Glutamatergic neuron (in vitro differentiated cells): ENCODE data around the gene FCF1. TPM values are rescaled to one million over a fixed set of nuclear protein-coding genes. Genes with fewer than 3 reads are reported as not detected.

Experiments used
- DNase-seq: peaks from one replicate; pipeline ENCODE4 v3.0.0; 2022
- H3K27ac Mint-ChIP-seq: one replicate; pipeline ENCODE4 v1.8.0; 2020; ENCODE audit warnings: mild to moderate bottlenecking, mixed read lengths, inconsistent platforms; ENCODE audit not compliant: unreplicated experiment
- H3K27me3 Mint-ChIP-seq: one replicate; pipeline ENCODE4 v1.8.0; 2020; ENCODE audit warnings: mild to moderate bottlenecking, moderate library complexity, mixed read lengths, inconsistent platforms; ENCODE audit not compliant: unreplicated experiment
- H3K36me3 Mint-ChIP-seq: one replicate; pipeline ENCODE4 v1.8.0; 2020; ENCODE audit warnings: mild to moderate bottlenecking, mixed read lengths, inconsistent platforms; ENCODE audit not compliant: unreplicated experiment
- H3K4me1 Mint-ChIP-seq: one replicate; pipeline ENCODE4 v1.8.0; 2020; ENCODE audit warnings: mild to moderate bottlenecking, low read depth, mixed read lengths, inconsistent platforms; ENCODE audit not compliant: unreplicated experiment
- H3K4me3 Mint-ChIP-seq: one replicate; pipeline ENCODE4 v1.8.0; 2020; ENCODE audit warnings: mild to moderate bottlenecking, mixed read lengths, inconsistent platforms; ENCODE audit not compliant: unreplicated experiment
- H3K9me3 Mint-ChIP-seq: one replicate; pipeline ENCODE4 v1.8.0; 2020; ENCODE audit warnings: mild to moderate bottlenecking, moderate library complexity, mixed read lengths, inconsistent platforms; ENCODE audit not compliant: unreplicated experiment
- CTCF ChIP-seq: fragments of 200-600 bp; sonication (generic); IDR thresholded peaks from one replicate; pipeline ENCODE4 v1.5.0; 2021; ENCODE audit not compliant: partially characterized antibody, unreplicated experiment
- total RNA-seq: library from RNA; stranded (reverse); fragmentation: NEBNext Ultra II Directional; extraction: Animal tissue kit (Norgen Biotek cat#: 25700); gene quantifications from one replicate; pipeline ENCODE4 v1.2.1, GENCODE V29; 2021; ENCODE audit not compliant: unreplicated experiment

Gene FCF1
- total RNA-seq, 1 donor from 2014 or later, result 39.9 TPM

DNA sequence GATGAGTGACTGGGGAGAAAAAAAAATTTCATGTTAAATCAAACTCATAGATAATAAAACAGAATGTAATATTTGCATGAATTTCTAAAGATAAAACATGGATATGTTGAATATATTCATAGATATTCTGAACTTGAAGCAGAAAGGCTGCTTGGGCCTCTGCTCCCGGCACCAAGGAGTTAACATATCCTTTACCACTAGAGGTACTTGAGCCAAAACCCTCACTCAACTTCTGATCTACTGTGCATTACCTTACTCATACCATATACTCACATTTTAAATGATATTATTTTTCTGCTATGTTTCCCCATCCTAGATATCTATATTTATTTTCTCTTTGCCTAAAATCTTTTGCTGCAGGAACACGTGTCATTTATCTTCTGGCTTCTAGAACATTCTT lies 15.0 kb upstream of the FCF1 start:
- DNase-seq, result no peak
- no peak overlapping the region for H3K27ac Mint-ChIP-seq

DNA sequence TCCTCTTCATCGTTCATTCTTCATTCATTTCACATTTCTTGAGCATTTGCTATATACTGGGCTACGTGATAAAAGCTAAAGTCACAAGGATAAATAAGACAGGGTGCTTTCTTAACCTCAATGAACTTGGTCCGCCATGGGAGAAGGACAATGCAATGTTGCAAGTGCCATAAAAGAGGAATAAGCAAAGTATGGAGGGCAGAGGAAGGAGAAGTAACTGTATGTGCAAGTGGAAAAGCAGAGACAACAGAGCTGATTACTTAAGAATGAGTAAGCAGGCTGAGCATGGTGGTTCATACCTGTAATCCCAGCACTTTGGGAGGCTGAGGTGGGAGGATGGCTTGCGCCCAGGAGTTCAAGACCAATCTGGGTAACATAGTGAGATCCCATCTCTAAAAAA lies 14.5 kb upstream of the FCF1 start:
- H3K36me3 Mint-ChIP-seq, result peaks cover 16% of the 10 kb centered on the region
- DNase-seq, result no peak
- no peaks in the 10 kb centered on the region for H3K27me3 Mint-ChIP-seq
- H3K9me3 Mint-ChIP-seq, result peaks cover 7% of the 10 kb centered on the region
- H3K4me1 Mint-ChIP-seq, result no peaks in the 10 kb centered on the region
- no peak for TF ChIP-seq CTCF
- no peak overlapping the region for H3K4me3 Mint-ChIP-seq
- H3K27ac Mint-ChIP-seq, result no peak overlapping the region

More for the DNA sequence above, 15.0 kb upstream of the FCF1 start:
- no peak for TF ChIP-seq CTCF
- Mint-ChIP-seq H3K27me3 (no peaks in the 10 kb centered on the region), H3K9me3 (peaks cover 6% of the 10 kb centered on the region), H3K36me3 (peaks cover 14% of the 10 kb centered on the region), H3K4me3 (no peak overlapping the region), H3K4me1 (no peaks in the 10 kb centered on the region)

GRCh38 chr14:74702293-74702692 lies 10.7 kb upstream of the FCF1 start:
- Mint-ChIP-seq H3K27ac (no peak overlapping the region), H3K4me3 (no peak overlapping the region), H3K27me3 (no peaks in the 10 kb centered on the region), H3K4me1 (no peaks in the 10 kb centered on the region), H3K36me3 (peaks cover 16% of the 10 kb centered on the region), H3K9me3 (peaks cover 7% of the 10 kb centered on the region)
- no peak for DNase-seq
- no peak for TF ChIP-seq CTCF

- H3K4me1 Mint-ChIP-seq, result no peaks in the 10 kb centered on the region
- no peak for DNase-seq
- no peak overlapping the region for H3K4me3 Mint-ChIP-seq
- peaks cover 16% of the 10 kb centered on the region for H3K36me3 Mint-ChIP-seq
- H3K27me3 Mint-ChIP-seq, result no peaks in the 10 kb centered on the region
- TF ChIP-seq CTCF, result no peak
- H3K27ac Mint-ChIP-seq, result no peak overlapping the region
- peaks cover 7% of the 10 kb centered on the region for H3K9me3 Mint-ChIP-seq
These were observed 9.9 kb upstream of the FCF1 start for GRCh38 chr14:74703043-74703442.

- Mint-ChIP-seq H3K27me3 (no peaks in the 10 kb centered on the region), H3K4me1 (no peaks in the 10 kb centered on the region), H3K9me3 (peaks cover 7% of the 10 kb centered on the region), H3K27ac (no peak overlapping the region), H3K4me3 (no peak overlapping the region), H3K36me3 (peaks cover 16% of the 10 kb centered on the region)
- no peak for TF ChIP-seq CTCF
- DNase-seq, result no peak
These were observed 8.3 kb upstream of the FCF1 start for GRCh38 chr14:74704656-74705055.
